Type B pancreatic cell (in vitro differentiated cells): ENCODE measurements around the gene AEBP2. TPM values are rescaled to one million over a fixed set of nuclear protein-coding genes. Genes with fewer than 3 reads are reported as not detected.
"Not testable (repeated sequence)": the region's sequence is repeated elsewhere in the genome, so short reads cannot be mapped to it uniquely, and the experiment has no call there.

Experiments used
- DNase-seq: peaks from one replicate; pipeline ENCODE4 v3.0.0; 2021; ENCODE audit warnings: mixed read lengths; ENCODE audit not compliant: unreplicated experiment; ENCODE audit errors: extremely low spot score
- H3K27ac Mint-ChIP-seq: 2 replicates; pipeline ENCODE4 v1.8.0; 2021; ENCODE audit warnings: mild to moderate bottlenecking, mixed read lengths
- H3K27me3 Mint-ChIP-seq: 2 replicates; pipeline ENCODE4 v1.8.0; 2021; ENCODE audit warnings: mixed read lengths
- H3K36me3 Mint-ChIP-seq: 2 replicates; pipeline ENCODE4 v1.8.0; 2021; ENCODE audit warnings: mixed read lengths
- H3K4me1 Mint-ChIP-seq: one replicate; pipeline ENCODE4 v1.8.0; 2021; ENCODE audit warnings: mixed read lengths; ENCODE audit not compliant: unreplicated experiment
- H3K4me3 Mint-ChIP-seq: 2 replicates; pipeline ENCODE4 v1.8.0; 2021; ENCODE audit warnings: mild to moderate bottlenecking, mixed read lengths
- H3K9me3 Mint-ChIP-seq: 2 replicates; pipeline ENCODE4 v1.8.0; 2021; ENCODE audit warnings: mixed read lengths
- CTCF ChIP-seq: fragments of 200-600 bp; sonication (generic); conservative IDR thresholded peaks from 2 replicates; pipeline ENCODE4 v1.5.0; 2021; ENCODE audit warnings: antibody characterized with exemption, mild to moderate bottlenecking
- total RNA-seq: library from RNA; stranded (reverse); gene quantifications from 2 replicates; pipeline ENCODE4 v1.2.1, GENCODE V29; 2021; ENCODE audit warnings: low replicate concordance

The AEBP2 gene
- total RNA-seq, 1 donor from 2014 or later = 45.8 TPM

DNA sequence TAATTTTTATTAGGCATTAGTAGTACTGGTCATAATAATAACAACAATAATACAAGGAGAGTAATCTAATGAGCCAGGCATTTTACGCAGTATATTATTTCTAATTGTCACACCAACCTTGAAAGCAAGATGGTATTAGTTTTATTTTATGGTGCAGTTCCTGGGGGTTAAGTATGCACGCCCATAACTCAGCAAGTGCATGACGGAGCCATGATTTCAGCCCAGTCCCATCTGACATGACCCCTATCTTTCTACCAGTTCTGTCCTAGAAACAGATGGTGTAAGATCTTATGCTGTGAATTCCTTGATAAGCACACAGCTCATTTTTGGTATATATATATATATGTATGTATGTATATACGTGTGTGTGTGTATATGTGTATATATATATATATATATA, 106.0 kb downstream of the AEBP2 start:
- no peak overlapping the region for H3K27ac Mint-ChIP-seq
- no peaks in the 10 kb centered on the region for H3K9me3 Mint-ChIP-seq
- DNase-seq = no peak
- no peak for TF ChIP-seq CTCF
- H3K27me3 Mint-ChIP-seq = no peaks in the 10 kb centered on the region
- H3K4me1 Mint-ChIP-seq = no peaks in the 10 kb centered on the region
- peaks cover 11% of the 10 kb centered on the region for H3K36me3 Mint-ChIP-seq
- H3K4me3 Mint-ChIP-seq = no peak overlapping the region

GRCh38 chr12:19546027-19546426, 106.7 kb downstream of the AEBP2 start:
- Mint-ChIP-seq H3K27ac (no peak overlapping the region), H3K27me3 (no peaks in the 10 kb centered on the region), H3K4me3 (no peak overlapping the region), H3K4me1 (no peaks in the 10 kb centered on the region), H3K9me3 (no peaks in the 10 kb centered on the region), H3K36me3 (peaks cover 11% of the 10 kb centered on the region)
- no peak for TF ChIP-seq CTCF
- DNase-seq = no peak

DNA sequence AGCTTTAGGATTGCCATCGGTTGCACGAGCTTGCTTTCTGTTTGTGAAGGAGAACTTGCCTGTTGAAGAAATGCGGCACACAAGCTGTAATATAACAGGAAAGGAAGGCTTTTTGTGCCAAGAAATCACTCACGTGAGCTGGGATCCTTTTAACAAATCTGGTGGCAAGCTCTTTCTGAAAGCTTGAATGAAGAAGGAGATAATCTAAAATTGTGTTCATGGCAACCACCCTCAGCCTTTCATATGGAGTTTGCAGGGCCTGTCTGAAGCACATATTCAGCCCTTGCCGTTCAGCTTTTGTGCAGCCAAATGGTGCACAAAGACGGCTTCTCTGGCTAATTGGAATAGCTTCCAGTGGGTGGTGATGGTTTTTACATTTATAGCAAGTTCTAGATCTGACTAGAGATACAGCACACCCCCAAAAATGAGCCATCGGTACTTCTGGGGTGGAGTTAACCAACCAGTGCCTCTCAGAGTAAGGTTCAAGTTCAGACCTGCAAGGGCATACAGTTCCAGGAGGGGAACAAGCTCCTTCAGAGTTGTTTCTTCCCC, 107.4 kb downstream of the AEBP2 start:
- Mint-ChIP-seq H3K4me3 (no peak overlapping the region), H3K27me3 (no peaks in the 10 kb centered on the region), H3K4me1 (no peaks in the 10 kb centered on the region), H3K9me3 (no peaks in the 10 kb centered on the region), H3K27ac (no peak overlapping the region), H3K36me3 (peaks cover 11% of the 10 kb centered on the region)
- no peak for TF ChIP-seq CTCF
- no peak for DNase-seq

DNA sequence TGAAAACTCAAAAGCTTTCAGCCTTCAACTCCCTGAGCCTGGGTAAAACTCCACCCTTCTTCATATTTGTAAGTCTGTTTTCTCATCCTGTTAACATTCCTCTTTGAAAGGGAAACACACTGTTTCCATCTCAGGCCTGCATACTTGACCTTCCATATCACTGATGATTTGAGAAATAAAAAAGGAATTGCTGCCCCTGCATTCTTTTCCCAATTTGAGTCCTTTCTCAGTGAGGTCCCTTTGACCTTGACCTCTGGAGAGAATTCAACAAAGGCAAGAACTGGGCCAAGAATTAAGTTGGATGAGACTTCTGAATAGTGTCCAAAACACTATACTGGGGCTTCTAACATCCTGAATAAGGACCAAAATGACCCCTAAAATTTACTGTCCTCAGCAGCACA, 108.0 kb downstream of the AEBP2 start:
- DNase-seq = no peak
- H3K4me1 Mint-ChIP-seq = no peaks in the 10 kb centered on the region
- H3K27me3 Mint-ChIP-seq = no peaks in the 10 kb centered on the region
- peaks cover 8% of the 10 kb centered on the region for H3K36me3 Mint-ChIP-seq
- no peaks in the 10 kb centered on the region for H3K9me3 Mint-ChIP-seq
- no peak overlapping the region for H3K27ac Mint-ChIP-seq
- TF ChIP-seq CTCF = no peak
- no peak overlapping the region for H3K4me3 Mint-ChIP-seq

DNA sequence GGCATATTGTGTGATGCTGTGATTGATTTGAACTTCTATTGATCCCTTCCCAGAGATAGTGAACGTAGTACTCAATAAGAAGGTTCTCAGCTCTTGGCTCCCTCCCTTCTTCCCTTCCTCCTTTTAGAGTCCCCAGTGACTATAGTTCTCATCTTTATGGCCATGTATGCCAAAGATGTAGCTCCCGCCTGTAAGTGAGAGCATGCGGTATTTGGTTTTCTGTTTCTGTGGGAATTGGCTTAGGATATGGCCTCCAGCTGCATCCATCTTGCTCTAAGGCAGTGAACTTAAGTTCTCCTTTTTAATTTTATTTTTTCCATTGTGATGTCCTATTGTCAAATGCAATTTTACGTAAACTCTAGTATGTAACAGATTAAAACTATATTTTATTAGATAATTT, 109.5 kb downstream of the AEBP2 start:
- Mint-ChIP-seq H3K27me3 (no peaks in the 10 kb centered on the region), H3K27ac (no peak overlapping the region), H3K4me1 (peaks cover 4% of the 10 kb centered on the region), H3K36me3 (peaks cover 6% of the 10 kb centered on the region), H3K9me3 (no peaks in the 10 kb centered on the region), H3K4me3 (no peak overlapping the region)
- no peak for TF ChIP-seq CTCF
- no peak for DNase-seq

DNA sequence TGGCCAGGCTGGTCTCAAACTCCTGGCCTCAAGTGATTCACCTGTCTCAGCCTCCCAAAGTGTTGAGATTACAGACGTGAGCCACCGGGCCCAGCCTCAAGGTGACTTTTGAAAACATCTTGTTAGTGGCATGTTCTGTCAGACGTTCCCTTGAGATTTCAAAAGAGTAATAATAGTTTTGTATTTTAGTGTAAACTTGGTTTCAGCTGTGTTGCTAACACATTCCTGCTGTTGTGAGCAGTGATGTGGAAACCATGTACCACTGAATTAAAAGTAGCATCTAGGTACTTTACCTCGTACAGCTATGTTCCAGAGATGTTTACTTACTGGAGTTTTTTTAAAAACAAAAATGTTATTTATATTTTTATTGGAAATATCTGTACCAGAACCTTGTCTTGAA, 111.3 kb downstream of the AEBP2 start:
- Mint-ChIP-seq H3K4me3 (no peak overlapping the region), H3K27ac (no peak overlapping the region), H3K27me3 (no peaks in the 10 kb centered on the region), H3K36me3 (peaks cover 4% of the 10 kb centered on the region), H3K9me3 (no peaks in the 10 kb centered on the region), H3K4me1 (peaks cover 4% of the 10 kb centered on the region)
- DNase-seq = no peak
- TF ChIP-seq CTCF = no peak

GRCh38 chr12:19552441-19553097, 113.3 kb downstream of the AEBP2 start:
- H3K4me1 Mint-ChIP-seq, DNase-seq, H3K9me3 Mint-ChIP-seq, H3K4me3 Mint-ChIP-seq, H3K27me3 Mint-ChIP-seq, H3K27ac Mint-ChIP-seq: not testable (repeated sequence)
- peaks cover 13% of the 10 kb centered on the region for H3K36me3 Mint-ChIP-seq
